NB4 (cell line): ENCODE results near the gene COL2A1.
A peak's percentile ranks its signal among the peaks of the same experiment; 100 is the strongest.

Experiments used
- DNase-seq: peaks from one replicate; pipeline ENCODE4 v3.0.0; 2010; ENCODE audit warnings: low read depth
- H3K4me3 ChIP-seq: one replicate; pipeline ENCODE4 v1.5.1; 2011; ENCODE audit warnings: mild to moderate bottlenecking, low read depth, low read length, moderate library complexity
- MAX ChIP-seq: IDR thresholded peaks from 2 replicates; pipeline ENCODE4 v1.6.1; 2011; ENCODE audit warnings: low read depth, low read length
- MYC ChIP-seq: IDR thresholded peaks from 2 replicates; pipeline ENCODE4 v1.6.1; 2011; ENCODE audit warnings: low read depth, low read length
- POLR2A ChIP-seq: IDR thresholded peaks from 2 replicates; pipeline ENCODE4 v1.6.1; 2011; ENCODE audit warnings: mild to moderate bottlenecking; ENCODE audit not compliant: insufficient read length; ENCODE audit errors: extremely low read depth
- TF ChIP-seq, protein P1 (sequence below): IDR thresholded peaks from one replicate; pipeline ENCODE4 v1.5.1; 2012; ENCODE audit warnings: low read depth, low read length

COL2A1 gene

DNA sequence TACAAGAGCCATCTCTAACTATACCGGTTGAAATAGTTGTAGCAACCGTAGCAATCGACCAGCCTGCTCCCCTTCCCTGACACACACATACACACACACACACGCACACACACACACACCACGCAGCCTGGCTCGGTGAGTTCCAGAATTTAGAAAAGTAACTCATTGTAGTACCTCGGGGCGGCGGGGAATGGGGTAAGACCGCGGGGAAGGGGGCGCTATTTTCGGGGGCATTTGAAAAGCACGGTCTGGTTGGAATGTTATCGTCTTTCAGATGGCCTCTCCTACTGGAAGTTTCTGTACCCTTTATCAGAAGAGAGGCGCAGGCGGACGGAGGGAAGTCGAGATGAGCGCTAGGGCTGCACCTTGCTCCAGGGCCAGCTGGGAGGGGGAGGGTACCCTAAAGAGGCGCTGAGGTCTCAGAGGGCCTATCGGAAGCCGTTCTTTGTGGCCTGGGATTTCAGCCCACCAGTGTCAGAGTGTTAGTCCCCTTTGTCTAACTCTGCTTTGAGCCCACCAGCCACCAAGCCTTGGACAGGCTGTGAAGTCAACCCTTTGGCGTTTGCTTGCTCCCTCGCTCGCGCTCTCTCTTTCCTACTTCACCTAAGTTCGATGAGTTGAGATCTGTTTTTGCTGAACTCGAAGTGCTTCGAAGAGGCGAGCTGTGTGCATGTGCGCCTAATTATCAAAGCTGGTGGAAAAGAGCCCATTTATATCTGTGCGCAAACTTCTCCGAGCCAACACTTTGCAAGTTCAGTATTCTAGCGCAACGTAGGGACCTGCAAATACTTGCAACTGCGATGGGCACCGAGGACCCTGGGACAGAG is 837 bp downstream of the COL2A1 start:
- TF ChIP-seq POLR2A (no peak), MYC (no peak), MAX (no peak)
- TF ChIP-seq, protein P1, sequence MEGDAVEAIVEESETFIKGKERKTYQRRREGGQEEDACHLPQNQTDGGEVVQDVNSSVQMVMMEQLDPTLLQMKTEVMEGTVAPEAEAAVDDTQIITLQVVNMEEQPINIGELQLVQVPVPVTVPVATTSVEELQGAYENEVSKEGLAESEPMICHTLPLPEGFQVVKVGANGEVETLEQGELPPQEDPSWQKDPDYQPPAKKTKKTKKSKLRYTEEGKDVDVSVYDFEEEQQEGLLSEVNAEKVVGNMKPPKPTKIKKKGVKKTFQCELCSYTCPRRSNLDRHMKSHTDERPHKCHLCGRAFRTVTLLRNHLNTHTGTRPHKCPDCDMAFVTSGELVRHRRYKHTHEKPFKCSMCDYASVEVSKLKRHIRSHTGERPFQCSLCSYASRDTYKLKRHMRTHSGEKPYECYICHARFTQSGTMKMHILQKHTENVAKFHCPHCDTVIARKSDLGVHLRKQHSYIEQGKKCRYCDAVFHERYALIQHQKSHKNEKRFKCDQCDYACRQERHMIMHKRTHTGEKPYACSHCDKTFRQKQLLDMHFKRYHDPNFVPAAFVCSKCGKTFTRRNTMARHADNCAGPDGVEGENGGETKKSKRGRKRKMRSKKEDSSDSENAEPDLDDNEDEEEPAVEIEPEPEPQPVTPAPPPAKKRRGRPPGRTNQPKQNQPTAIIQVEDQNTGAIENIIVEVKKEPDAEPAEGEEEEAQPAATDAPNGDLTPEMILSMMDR, result peak; percentile 10
- DNase-seq, result peak; percentile 22
- no peak overlapping the region for H3K4me3 ChIP-seq

DNA sequence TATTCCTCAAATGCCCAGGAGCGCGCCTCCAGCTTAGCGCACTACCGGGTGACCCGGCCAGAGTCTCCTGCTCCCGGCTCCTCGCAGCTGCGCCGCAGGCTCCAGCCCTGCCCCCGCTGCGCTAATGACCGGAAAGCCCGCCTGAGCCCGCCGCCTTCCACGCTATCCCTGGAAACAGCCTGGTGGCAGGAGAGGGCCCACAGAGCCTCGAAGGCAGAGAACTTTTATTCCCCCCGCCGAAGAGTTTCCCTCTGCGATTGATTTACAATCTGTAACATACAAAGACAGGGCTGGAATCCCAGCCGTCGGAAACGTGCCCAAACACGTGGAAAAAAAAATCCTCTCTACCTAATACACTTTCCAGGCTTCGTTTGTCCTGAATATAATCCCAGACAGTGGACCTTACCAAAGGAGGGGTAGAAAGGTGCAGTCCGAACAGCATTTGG is 1.5 kb downstream of the COL2A1 start:
- DNase-seq, result no peak
- H3K4me3 ChIP-seq, result no peak overlapping the region
- TF ChIP-seq POLR2A (no peak), MYC (no peak), MAX (no peak)
- TF ChIP-seq, protein P1, result no peak

- no peak overlapping the region for H3K4me3 ChIP-seq
- TF ChIP-seq POLR2A (no peak), MYC (no peak), MAX (no peak)
- TF ChIP-seq, protein P1, result no peak
- no peak for DNase-seq
These were observed 1.9 kb downstream of the COL2A1 start for GRCh38 chr12:48002414-48002730.

GRCh38 chr12:48001505-48002413 is 2.5 kb downstream of the COL2A1 start:
- peak; percentile 37 for DNase-seq
- H3K4me3 ChIP-seq, result peak overlapping the region; percentile 1
- TF ChIP-seq MYC (no peak), POLR2A (no peak), MAX (no peak)
- TF ChIP-seq, protein P1, result no peak

DNA sequence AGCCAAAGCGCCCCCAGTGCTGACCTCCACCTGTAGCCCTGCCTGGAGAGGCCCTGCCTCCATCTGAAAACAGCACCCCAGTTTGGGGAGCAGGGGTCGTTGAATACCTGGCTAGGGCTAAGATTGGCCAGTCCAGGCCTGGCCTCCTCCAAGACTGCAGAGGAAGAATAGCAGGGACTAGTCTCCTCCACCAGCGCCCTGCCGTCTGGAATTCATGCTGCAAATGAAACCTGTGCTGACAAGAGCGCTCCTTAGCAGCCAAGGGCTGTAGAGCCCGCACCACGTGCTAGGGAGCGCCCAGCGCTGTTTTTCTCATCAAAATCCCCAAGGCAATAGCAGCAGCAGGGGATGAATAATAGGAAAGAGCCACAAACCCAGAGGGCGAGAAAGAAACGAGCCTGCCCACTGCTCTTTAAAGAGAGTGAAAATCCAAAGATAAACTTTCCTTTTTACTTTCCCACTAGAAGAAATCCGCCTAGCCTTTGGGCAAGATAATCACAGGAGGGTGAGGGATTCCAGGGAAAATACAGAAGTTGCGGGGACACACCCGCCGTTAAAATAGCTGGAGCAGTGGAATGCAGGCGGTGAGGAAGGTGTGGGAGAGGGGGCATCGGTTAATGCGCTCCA is 3.3 kb downstream of the COL2A1 start:
- TF ChIP-seq MAX (no peak), POLR2A (no peak), MYC (no peak)
- TF ChIP-seq, protein P1, result no peak
- DNase-seq, result peak; percentile 52
- peak overlapping the region; percentile 1 for H3K4me3 ChIP-seq
